Cardiac muscle cell (in vitro differentiated cells and primary cell): Measurements from ENCODE around the gene CXCL9. TPM values are rescaled to one million over a fixed set of nuclear protein-coding genes. Genes with fewer than 3 reads are reported as not detected.

Source experiments
- DNase-seq, 2 donors: peaks; one replicate each; pipeline versions ENCODE4 v3.0.0 to v3.0.0-alpha.2; 2010 to 2017; ENCODE audit warnings: low read depth in 1 of 2, low spot score in 1 of 2
- H3K27ac ChIP-seq: fragments of 200-600 bp; sonication (generic); 2 replicates; pipeline ENCODE4 v1.5.1; 2016
- H3K27me3 ChIP-seq: fragments of 200-600 bp; sonication (generic); 2 replicates; pipeline ENCODE4 v1.6.0; 2016; ENCODE audit warnings: control low read depth
- H3K36me3 ChIP-seq: fragments of 200-600 bp; sonication (generic); 2 replicates; pipeline ENCODE4 v1.5.1; 2016; ENCODE audit warnings: control low read depth
- H3K4me1 ChIP-seq: fragments of 200-600 bp; sonication (generic); 2 replicates; pipeline ENCODE4 v1.8.1; 2017; ENCODE audit warnings: low read depth, mild to moderate bottlenecking, mixed run types
- H3K4me3 ChIP-seq: fragments of 200-600 bp; sonication (generic); 2 replicates; pipeline ENCODE4 v1.5.1; 2016; ENCODE audit warnings: mild to moderate bottlenecking
- H3K9me3 ChIP-seq: fragments of 200-600 bp; sonication (generic); 2 replicates; pipeline ENCODE4 v1.5.1; 2017; ENCODE audit warnings: low read depth, mild to moderate bottlenecking, control low read depth
- CTCF ChIP-seq: IDR thresholded peaks from 2 replicates; pipeline ENCODE4 v1.5.1; 2012; ENCODE audit warnings: low read depth, mild to moderate bottlenecking, low read length
- polyA plus RNA-seq: library from polyadenylated mRNA; unstranded; fragments of >200 nt; fragmentation: Nextera tagmentation; extraction: Ambion mirVana; gene quantifications from 2 replicates; pipeline ENCODE4 v1.2.1, GENCODE V29; 2016
- total RNA-seq: library from RNA; depleted of rRNA; stranded (reverse); fragments of >200 nt; gene quantifications from 2 replicates; pipeline ENCODE4 v1.2.3, GENCODE V29; 2016

CXCL9 gene
- total and polyA plus RNA-seq, 2 experiments from 2014 or later = not detected

GRCh38 chr4:76024065-76024464 lies 16.8 kb upstream of the CXCL9 start:
- DNase-seq = no peak
- no peaks in the 10 kb centered on the region for H3K4me1 ChIP-seq
- H3K27ac ChIP-seq = no peak overlapping the region
- H3K27me3 ChIP-seq = peaks cover 4% of the 10 kb centered on the region
- no peak overlapping the region for H3K4me3 ChIP-seq
- no peaks in the 10 kb centered on the region for H3K36me3 ChIP-seq
- no peak for TF ChIP-seq CTCF
- no peaks in the 10 kb centered on the region for H3K9me3 ChIP-seq

- TF ChIP-seq CTCF = no peak
These were observed 16.1 kb upstream of the CXCL9 start, which contains the start of gene CXCL10 for GRCh38 chr4:76023389-76023788. TSS of gene CXCL10 (minus strand) at chr4:76023497. CDS start at chr4:76023431, 66 bp downstream.

GRCh38 chr4:76022677-76023076 lies 15.4 kb upstream of the CXCL9 start:
- Histone ChIP-seq H3K27ac (no peak overlapping the region), H3K27me3 (no peaks in the 10 kb centered on the region), H3K4me3 (no peak overlapping the region), H3K36me3 (no peaks in the 10 kb centered on the region), H3K9me3 (no peaks in the 10 kb centered on the region), H3K4me1 (no peaks in the 10 kb centered on the region)
- TF ChIP-seq CTCF = no peak
- DNase-seq = no peak

More at GRCh38 chr4:76023389-76023788, 16.1 kb upstream of the CXCL9 start, which contains the start of gene CXCL10:
- H3K27me3 ChIP-seq = no peaks in the 10 kb centered on the region
- H3K4me3 ChIP-seq = no peak within 1 kb of the TSS
- no peaks in the 10 kb centered on the region for H3K9me3 ChIP-seq
- no peak within 1 kb of the TSS for H3K27ac ChIP-seq
- no peaks in the 10 kb centered on the region for H3K4me1 ChIP-seq
- DNase-seq = no peak
- H3K36me3 ChIP-seq = no peaks in the 10 kb centered on the region

GRCh38 chr4:76022031-76022430 lies 14.7 kb upstream of the CXCL9 start:
- Histone ChIP-seq H3K9me3 (no peaks in the 10 kb centered on the region), H3K27ac (no peak overlapping the region), H3K4me1 (no peaks in the 10 kb centered on the region), H3K4me3 (no peak overlapping the region), H3K27me3 (no peaks in the 10 kb centered on the region), H3K36me3 (no peaks in the 10 kb centered on the region)
- no peak for TF ChIP-seq CTCF
- no peak for DNase-seq

GRCh38 chr4:76017056-76017686 lies 9.9 kb upstream of the CXCL9 start:
- Histone ChIP-seq H3K9me3 (no peaks in the 10 kb centered on the region), H3K27me3 (no peaks in the 10 kb centered on the region), H3K4me3 (no peak overlapping the region), H3K36me3 (no peaks in the 10 kb centered on the region), H3K4me1 (no peaks in the 10 kb centered on the region), H3K27ac (no peak overlapping the region)
- no peak for DNase-seq
- TF ChIP-seq CTCF = no peak
